Panc1 (cell line): ENCODE results near the gene FAS. TPM values are rescaled to one million over a fixed set of nuclear protein-coding genes. Genes with fewer than 3 reads are reported as not detected.
A peak's percentile ranks its signal among the peaks of the same experiment; 100 is the strongest.

ENCODE experiments used
- ATAC-seq: fragments of 200-7000 bp; cut with Tn5 transposase; 2 replicates; pipeline ENCODE4 v1.9.1; 2020; ENCODE audit warnings: mild to moderate bottlenecking, moderate library complexity
- Bru-seq: library from RNA; stranded (reverse); fragments of 400-500 nt; gene quantifications from one replicate; lab custom pipeline; 2021; lab: Mats Ljungman, UMichigan
- BruChase-seq, 2 experiments: library from RNA; stranded (reverse); fragments of 400-500 nt; gene quantifications; one replicate each; lab custom pipeline; 2021; lab: Mats Ljungman, UMichigan
- BruUV-seq: library from RNA; stranded (reverse); fragments of 400-500 nt; replicated peaks from 2 replicates; lab custom pipeline; 2021; lab: Mats Ljungman, UMichigan
- CTCF ChIA-PET: fragments of 300-600 bp; sonication (Branson Sonifier 250); formaldehyde crosslinking; loops from one replicate; lab custom pipeline; 2022; ENCODE audit warnings: antibody characterized with exemption; lab: Charles Lee
- POLR2A ChIA-PET: fragments of 300-600 bp; sonication (Branson Sonifier 250); formaldehyde crosslinking; loops from one replicate; lab custom pipeline; 2022; ENCODE audit warnings: antibody characterized with exemption; lab: Charles Lee
- DNase-seq: peaks from one replicate; pipeline ENCODE4 v3.0.0-alpha.2; 2010; ENCODE audit warnings: low read depth, low spot score
- H3K27ac ChIP-seq: 2 replicates; pipeline ENCODE4 v1.5.1; 2011; ENCODE audit warnings: mild to moderate bottlenecking, low read length, inconsistent platforms
- H3K27me3 ChIP-seq: fragments of 200-500 bp; sonication (Bioruptor generic); 2 replicates; pipeline ENCODE4 v1.6.0; 2014; ENCODE audit warnings: low read length, inconsistent platforms; ENCODE audit not compliant: control insufficient read depth, insufficient read depth
- H3K36me3 ChIP-seq: fragments of 200-500 bp; sonication (Bioruptor generic); 2 replicates; pipeline ENCODE4 v1.5.1; 2014; ENCODE audit warnings: inconsistent platforms, mild to moderate bottlenecking, low read length, moderate library complexity; ENCODE audit not compliant: control insufficient read depth, insufficient read depth
- H3K4me1 ChIP-seq: 2 replicates; pipeline ENCODE4 v1.5.1; 2011; ENCODE audit warnings: inconsistent platforms, mild to moderate bottlenecking, low read length, moderate library complexity; ENCODE audit not compliant: control insufficient read depth, insufficient read depth
- H3K4me3 ChIP-seq, 2 experiments: 2 replicates each; pipeline ENCODE4 v1.5.1; 2011 to 2012; ENCODE audit warnings: low read depth in 2 of 2, low read length in 2 of 2, mild to moderate bottlenecking in 2 of 2, inconsistent platforms in 1 of 2, moderate library complexity in 1 of 2
- H3K9me3 ChIP-seq: fragments of 200-500 bp; sonication (Bioruptor generic); 2 replicates; pipeline ENCODE4 v1.5.1; 2014; ENCODE audit warnings: low read depth, mild to moderate bottlenecking, inconsistent platforms, low read length, moderate library complexity; ENCODE audit not compliant: control insufficient read depth, insufficient read depth
- POLR2AphosphoS5 ChIP-seq: IDR thresholded peaks from 2 replicates; pipeline ENCODE4 v1.6.1; 2012; ENCODE audit warnings: mild to moderate bottlenecking, low read depth, low read length, moderate library complexity
- SIN3A ChIP-seq: IDR thresholded peaks from 2 replicates; pipeline ENCODE4 v1.6.1; 2012; ENCODE audit warnings: low read depth, mild to moderate bottlenecking, low read length, moderate library complexity, borderline replicate concordance; ENCODE audit not compliant: insufficient read depth
- TCF7L2 ChIP-seq: IDR thresholded peaks from 2 replicates; pipeline ENCODE4 v1.6.1; 2011; ENCODE audit warnings: mild to moderate bottlenecking, low read depth, low read length, inconsistent platforms
- in situ Hi-C: cut with HindIII; loops from 2 replicates; pipeline ENCODE4 v1.10.0; 2016; ENCODE audit warnings: low sequenced_read_pairs, low pct_unique_long_range_greater_than_20kb
- intact Hi-C: fragments of 100-400 bp; cut with micrococcal nuclease; formaldehyde crosslinking; loops from one replicate; pipeline ENCODE4 v1.10.0; 2022; ENCODE audit not compliant: unreplicated experiment
- long read RNA-seq: library from polyadenylated mRNA; unstranded; transcript quantifications from one replicate; pipeline ENCODE4 v2.0.0, GENCODE V29; 2021; ENCODE audit not compliant: unreplicated experiment
- polyA plus RNA-seq: library from polyadenylated mRNA; unstranded; fragments of >200 nt; gene quantifications from one replicate; pipeline ENCODE4 v1.2.1, GENCODE V29; 2012; ENCODE audit warnings: missing spikeins; ENCODE audit not compliant: insufficient read length
- total RNA-seq: library from RNA; stranded (reverse); gene quantifications from one replicate; pipeline ENCODE4 v1.2.1, GENCODE V29; 2021; ENCODE audit not compliant: unreplicated experiment
- TF ChIP-seq, protein P1 (sequence below), 2 experiments: IDR thresholded peaks; 2 replicates each; pipeline ENCODE4 v1.6.1; 2011 to 2012; ENCODE audit warnings: low read depth in 2 of 2, control low read depth in 1 of 2, low read length in 1 of 2, mild to moderate bottlenecking in 1 of 2, moderate library complexity in 1 of 2; ENCODE audit not compliant: insufficient read depth in 1 of 2
- TF ChIP-seq, protein P2 (sequence below): fragments of 450-650 bp; IDR thresholded peaks from 2 replicates; pipeline ENCODE4 v1.5.1; 2017; ENCODE audit warnings: mild to moderate bottlenecking

Gene FAS
- total RNA-seq (8.1 TPM), Bru-seq, nascent RNA (percentile 55 among the genes with signal in this experiment), BruChase-seq, experiment 1, labeled RNA remaining after a 2-hour chase (percentile 55 among the genes with signal in this experiment), BruChase-seq, experiment 2, labeled RNA remaining after a 6-hour chase (percentile 60 among the genes with signal in this experiment)
- 4.9 TPM for polyA plus RNA-seq
- long read RNA-seq, transcript FAS-204 (9 exons, 2,563 nt), result major isoform, 7 of 12 reads
- long read RNA-seq, partial matches to known transcripts, result 1 of 12 reads
- long read RNA-seq, other reads (novel, unspliced or antisense), result 2 of 12 reads

DNA sequence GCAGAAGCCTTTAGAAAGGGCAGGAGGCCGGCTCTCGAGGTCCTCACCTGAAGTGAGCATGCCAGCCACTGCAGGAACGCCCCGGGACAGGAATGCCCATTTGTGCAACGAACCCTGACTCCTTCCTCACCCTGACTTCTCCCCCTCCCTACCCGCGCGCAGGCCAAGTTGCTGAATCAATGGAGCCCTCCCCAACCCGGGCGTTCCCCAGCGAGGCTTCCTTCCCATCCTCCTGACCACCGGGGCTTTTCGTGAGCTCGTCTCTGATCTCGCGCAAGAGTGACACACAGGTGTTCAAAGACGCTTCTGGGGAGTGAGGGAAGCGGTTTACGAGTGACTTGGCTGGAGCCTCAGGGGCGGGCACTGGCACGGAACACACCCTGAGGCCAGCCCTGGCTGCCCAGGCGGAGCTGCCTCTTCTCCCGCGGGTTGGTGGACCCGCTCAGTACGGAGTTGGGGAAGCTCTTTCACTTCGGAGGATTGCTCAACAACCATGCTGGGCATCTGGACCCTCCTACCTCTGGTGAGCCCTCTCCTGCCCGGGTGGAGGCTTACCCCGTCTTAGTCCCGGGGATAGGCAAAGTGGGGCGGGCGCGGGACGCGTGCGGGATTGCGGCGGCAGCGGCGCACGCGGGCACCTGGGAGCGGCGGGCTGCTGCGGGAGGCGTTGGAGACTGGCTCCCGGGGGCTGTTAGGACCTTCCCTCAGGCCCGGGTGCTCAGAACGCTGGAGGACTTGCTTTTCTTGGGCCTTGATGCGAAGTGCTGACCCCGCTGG is at the start of gene FAS:
Gene FAS (plus strand): TSS at position 415 of the 777 bp plus-strand sequence. CDS start 79 bp downstream, at position 494.
- CTCF ChIA-PET, result interaction anchor here (0.9 to 1.5 kb wide), 3 partner anchors 56 to 224 kb away, joined by 3 to 6 read pairs (median 4); no protein-coding TSS in a partner anchor
- Histone ChIP-seq H3K27me3 (no peaks in the 10 kb centered on the region), H3K9me3 (no peaks in the 10 kb centered on the region), H3K36me3 (no peaks in the 10 kb centered on the region), H3K27ac (peak within 1 kb of the TSS; percentile 74), H3K4me3 (peak within 1 kb of the TSS; percentile 87 to 93), H3K4me1 (peaks cover 24% of the 10 kb centered on the region)
- TF ChIP-seq, protein P1, sequence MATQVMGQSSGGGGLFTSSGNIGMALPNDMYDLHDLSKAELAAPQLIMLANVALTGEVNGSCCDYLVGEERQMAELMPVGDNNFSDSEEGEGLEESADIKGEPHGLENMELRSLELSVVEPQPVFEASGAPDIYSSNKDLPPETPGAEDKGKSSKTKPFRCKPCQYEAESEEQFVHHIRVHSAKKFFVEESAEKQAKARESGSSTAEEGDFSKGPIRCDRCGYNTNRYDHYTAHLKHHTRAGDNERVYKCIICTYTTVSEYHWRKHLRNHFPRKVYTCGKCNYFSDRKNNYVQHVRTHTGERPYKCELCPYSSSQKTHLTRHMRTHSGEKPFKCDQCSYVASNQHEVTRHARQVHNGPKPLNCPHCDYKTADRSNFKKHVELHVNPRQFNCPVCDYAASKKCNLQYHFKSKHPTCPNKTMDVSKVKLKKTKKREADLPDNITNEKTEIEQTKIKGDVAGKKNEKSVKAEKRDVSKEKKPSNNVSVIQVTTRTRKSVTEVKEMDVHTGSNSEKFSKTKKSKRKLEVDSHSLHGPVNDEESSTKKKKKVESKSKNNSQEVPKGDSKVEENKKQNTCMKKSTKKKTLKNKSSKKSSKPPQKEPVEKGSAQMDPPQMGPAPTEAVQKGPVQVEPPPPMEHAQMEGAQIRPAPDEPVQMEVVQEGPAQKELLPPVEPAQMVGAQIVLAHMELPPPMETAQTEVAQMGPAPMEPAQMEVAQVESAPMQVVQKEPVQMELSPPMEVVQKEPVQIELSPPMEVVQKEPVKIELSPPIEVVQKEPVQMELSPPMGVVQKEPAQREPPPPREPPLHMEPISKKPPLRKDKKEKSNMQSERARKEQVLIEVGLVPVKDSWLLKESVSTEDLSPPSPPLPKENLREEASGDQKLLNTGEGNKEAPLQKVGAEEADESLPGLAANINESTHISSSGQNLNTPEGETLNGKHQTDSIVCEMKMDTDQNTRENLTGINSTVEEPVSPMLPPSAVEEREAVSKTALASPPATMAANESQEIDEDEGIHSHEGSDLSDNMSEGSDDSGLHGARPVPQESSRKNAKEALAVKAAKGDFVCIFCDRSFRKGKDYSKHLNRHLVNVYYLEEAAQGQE (IDR thresholded peaks at IDR 0.05; ENCODE audit: insufficient read depth in 1 of 2, low read depth in 2 of 2, low read length in 1 of 2), result 0 out of 4 replicates have a peak, but pooled peaks of 1 of the 2 experiments have one; percentile 31
- TF ChIP-seq, protein P2, sequence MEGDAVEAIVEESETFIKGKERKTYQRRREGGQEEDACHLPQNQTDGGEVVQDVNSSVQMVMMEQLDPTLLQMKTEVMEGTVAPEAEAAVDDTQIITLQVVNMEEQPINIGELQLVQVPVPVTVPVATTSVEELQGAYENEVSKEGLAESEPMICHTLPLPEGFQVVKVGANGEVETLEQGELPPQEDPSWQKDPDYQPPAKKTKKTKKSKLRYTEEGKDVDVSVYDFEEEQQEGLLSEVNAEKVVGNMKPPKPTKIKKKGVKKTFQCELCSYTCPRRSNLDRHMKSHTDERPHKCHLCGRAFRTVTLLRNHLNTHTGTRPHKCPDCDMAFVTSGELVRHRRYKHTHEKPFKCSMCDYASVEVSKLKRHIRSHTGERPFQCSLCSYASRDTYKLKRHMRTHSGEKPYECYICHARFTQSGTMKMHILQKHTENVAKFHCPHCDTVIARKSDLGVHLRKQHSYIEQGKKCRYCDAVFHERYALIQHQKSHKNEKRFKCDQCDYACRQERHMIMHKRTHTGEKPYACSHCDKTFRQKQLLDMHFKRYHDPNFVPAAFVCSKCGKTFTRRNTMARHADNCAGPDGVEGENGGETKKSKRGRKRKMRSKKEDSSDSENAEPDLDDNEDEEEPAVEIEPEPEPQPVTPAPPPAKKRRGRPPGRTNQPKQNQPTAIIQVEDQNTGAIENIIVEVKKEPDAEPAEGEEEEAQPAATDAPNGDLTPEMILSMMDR, result no peak
- TF ChIP-seq SIN3A, result no peak; the same call in 1 of the 2 replicates
- in situ Hi-C loops (no loop called here), intact Hi-C loops (no loop called here)
- BruUV-seq, result no TSS peak
- ATAC-seq (peak; percentile 90), DNase-seq (no peak)
- POLR2A ChIA-PET, result interaction anchor here (0.6 kb wide), 1 partner anchor 340 kb away, joined by 3 read pairs; no protein-coding TSS in a partner anchor

DNA sequence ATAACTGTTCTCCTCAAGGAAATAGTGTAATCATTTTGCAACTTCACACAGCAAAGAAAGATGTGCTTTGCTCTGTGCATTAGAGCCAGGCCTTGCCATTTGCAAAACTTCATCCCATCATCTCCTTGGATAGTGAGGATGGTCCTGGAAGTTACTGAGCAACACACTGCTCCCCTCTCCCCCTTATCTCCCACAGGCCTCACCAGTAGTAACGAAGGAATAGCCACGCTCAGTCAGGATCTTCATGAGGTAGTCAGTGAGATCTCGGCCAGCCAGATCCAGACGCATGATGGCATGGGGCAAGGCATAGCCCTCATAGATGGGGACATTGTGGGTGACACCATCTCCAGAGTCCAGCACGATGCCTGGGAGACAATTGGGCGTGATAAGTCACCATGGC is 49.6 kb upstream of the FAS start:
- intact Hi-C loops (no loop called here), in situ Hi-C loops (no loop called here)
- ATAC-seq (no peak), DNase-seq (no peak)
- Histone ChIP-seq H3K4me3 (no peak overlapping the region), H3K36me3 (no peaks in the 10 kb centered on the region), H3K27ac (no peak overlapping the region), H3K9me3 (no peaks in the 10 kb centered on the region), H3K27me3 (no peaks in the 10 kb centered on the region), H3K4me1 (no peaks in the 10 kb centered on the region)
- POLR2A ChIA-PET, result interaction anchor here (0.5 to 0.6 kb wide), 2 partner anchors 51 to 76 kb away, joined by 3 to 4 read pairs; no protein-coding TSS in a partner anchor
- CTCF ChIA-PET, result no interaction called here
- TF ChIP-seq, protein P1 (IDR thresholded peaks at IDR 0.05; ENCODE audit: insufficient read depth in 1 of 2, low read depth in 2 of 2, low read length in 1 of 2), result no peak
- TF ChIP-seq SIN3A (no peak), TCF7L2 (no peak), POLR2AphosphoS5 (no peak)
- TF ChIP-seq, protein P2, result no peak
- BruUV-seq, result no TSS peak
